Islet of Langerhans (tissue), 1 donor: ENCODE data around the gene PIGU.

Experiments used
- FAIRE-seq: peaks from one replicate; lab custom pipeline; 2011; peaks lifted over from hg19 to GRCh38; lab: Jason Lieb, UNC

PIGU gene

DNA sequence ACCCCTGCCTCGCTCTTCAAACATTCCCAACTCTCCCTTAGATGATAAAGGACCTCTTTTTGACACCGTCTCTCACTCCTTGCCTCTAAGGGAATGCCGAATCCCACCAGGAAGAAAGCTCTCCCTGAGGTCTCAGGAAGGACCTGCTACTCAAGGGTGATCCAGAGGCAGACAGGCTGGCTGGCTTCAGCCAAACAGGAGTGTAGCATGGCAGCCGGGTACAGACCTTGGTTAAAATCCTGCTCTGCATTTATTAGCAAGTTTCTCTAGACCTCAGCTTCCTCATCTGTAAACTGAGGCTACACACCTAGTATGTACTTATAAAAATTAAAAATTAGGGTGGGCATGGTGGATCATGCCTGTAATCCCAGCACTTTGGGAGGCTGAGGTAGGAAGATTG is 101.1 kb downstream of the PIGU start:
- no peak for FAIRE-seq

DNA sequence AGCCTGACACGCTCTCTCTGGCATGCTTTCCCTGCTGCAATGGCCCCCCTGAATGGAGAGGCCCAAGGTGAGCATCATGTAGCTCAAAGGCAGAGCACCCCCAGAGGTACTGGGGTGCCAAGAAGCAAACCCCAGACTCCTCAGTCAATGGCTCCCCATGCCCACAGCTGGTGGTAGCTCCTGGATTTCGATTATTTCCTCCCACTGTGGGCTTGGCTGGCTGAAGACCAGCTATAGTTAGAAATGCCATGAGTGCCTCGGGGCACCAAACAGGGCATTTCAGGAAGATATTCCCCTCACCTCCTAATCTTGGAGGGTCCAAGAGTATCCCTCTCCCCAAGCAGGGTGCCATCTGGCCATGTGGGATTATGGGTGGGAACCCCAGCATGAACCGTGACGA is 101.6 kb downstream of the PIGU start:
- no peak for FAIRE-seq

DNA sequence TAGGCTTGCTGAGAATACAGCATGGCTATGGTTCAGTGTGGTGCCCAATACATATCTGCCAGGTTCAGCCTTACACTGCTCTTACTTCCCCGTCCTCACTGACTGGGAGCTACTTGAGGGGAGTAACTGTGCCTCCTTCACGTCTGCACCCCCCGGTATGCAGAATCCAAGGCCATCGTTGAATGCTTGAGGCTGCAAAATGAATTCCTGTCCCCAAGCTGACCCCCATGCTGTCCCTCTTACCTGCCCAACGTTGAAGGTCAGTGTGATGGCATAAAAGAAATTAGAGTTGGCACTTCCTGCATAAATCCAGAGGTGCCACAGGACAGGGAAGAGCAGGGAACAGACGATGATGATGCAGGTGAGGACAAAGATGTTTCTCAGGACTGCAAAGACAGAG is 102.0 kb downstream of the PIGU start:
- no peak for FAIRE-seq

DNA sequence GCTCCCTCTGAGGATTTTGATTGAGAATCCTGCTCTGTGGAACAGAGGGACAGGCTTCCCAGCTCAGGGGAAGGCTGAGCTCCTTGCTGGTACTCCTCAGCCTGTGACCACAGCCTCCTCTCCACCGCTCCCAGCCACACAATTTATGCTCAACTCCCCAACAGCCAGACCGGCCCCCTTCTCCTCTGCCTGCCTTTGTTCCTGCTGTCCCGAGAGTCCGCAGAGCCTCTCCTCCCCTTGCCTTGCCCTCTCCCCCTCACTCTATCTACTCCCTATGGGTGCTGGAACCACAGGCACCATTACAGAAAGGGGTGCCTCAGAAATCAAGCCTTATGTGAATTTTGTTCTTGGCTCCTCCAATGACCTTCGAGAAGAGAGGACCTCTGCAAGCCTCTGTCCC is 102.5 kb downstream of the PIGU start:
- no peak for FAIRE-seq

DNA sequence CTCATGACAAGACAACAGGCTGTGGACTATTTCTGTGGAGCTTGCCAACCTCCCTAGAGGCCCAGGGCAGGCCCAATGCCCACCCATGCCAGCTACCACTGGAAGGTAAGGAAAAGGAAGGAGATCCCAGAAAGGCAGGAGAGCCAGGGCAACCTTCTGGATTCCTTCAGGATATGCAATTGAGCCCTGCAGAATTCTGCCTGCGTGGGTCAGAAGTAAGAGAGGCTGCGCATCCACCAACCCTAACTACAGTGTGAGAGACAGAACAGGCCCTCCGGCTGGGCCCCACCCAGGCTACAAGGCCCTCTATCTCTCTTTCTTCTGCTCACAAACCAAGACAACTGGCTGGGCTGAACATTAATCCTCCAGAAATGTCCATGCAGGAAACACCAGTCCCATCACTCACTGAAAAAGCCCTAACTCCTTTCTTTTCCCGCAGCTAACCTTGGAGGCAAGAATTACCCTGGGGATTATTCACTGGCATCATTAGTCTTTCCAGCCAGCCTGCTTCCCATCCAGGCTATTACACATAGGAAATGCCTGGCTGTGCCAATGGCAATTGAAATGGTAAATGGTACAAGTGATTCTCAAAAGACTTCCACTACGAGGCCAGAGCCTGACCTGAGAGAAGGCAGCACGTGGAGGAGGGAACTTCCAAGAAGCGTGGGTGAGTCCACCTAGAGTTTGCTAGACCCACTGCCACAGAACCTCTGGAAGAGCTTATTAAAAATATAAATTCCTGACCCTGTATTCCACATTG is 103.2 kb downstream of the PIGU start:
- no peak for FAIRE-seq

DNA sequence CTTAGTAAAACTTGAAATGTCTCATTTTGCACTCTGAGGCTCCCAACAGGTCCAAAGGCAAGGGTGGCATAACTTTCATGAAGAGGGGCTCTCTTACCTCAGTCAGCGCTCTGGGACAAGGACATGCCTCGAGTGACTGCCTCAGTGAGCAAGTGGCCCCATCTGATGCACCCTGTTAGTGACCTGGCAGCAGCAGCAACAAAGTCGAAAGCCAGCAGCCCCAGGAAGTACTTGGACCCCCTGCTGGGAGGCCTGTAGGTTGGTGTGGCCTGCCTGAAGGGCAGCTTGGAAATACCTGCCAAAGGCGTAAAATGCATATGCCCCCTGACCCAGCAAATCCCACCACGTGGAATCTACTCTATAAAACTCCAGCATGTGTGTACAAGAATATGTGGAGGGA is 105.1 kb downstream of the PIGU start:
- FAIRE-seq: no peak

DNA sequence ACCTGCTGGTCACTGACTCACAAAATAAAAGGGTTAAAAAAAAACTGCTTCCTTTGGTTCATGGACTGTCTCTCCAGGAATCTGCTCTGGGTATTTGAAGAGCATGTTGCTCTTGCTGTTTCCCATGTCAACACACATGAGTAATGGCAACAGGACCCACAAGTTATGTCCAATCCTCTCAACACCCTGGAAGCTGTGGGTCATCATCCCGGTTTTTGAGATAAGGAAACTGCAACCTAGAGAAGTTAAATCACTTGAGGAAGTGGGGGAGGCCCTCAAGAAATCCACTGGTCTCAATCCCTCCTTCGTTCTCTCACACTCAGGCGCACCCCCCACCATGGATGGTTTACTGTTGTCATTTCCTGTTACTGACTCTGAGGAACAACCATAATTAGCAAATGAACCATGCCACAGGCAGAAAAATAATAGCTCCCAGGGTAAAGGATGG is 106.0 kb downstream of the PIGU start:
- peak; percentile 96 for FAIRE-seq

DNA sequence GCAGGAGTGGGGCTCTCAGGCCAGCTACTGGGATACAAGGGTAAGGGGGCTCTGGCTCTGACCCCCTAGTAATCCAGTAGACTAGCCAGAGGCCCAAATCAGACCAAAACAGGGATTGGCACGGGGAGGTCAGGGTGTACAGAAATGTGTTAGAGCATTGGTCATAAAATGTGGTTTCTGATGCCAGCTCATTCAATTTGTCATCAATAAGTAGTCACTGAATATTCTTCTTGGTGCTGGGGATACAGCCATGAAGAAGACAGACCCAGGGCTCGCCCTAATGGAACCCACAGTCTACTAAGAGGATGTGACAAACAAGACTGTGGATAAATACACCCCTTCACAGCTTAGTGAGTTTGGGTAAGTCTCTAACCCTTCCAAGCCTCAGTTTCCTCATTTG is 107.3 kb downstream of the PIGU start:
- FAIRE-seq: no peak

DNA sequence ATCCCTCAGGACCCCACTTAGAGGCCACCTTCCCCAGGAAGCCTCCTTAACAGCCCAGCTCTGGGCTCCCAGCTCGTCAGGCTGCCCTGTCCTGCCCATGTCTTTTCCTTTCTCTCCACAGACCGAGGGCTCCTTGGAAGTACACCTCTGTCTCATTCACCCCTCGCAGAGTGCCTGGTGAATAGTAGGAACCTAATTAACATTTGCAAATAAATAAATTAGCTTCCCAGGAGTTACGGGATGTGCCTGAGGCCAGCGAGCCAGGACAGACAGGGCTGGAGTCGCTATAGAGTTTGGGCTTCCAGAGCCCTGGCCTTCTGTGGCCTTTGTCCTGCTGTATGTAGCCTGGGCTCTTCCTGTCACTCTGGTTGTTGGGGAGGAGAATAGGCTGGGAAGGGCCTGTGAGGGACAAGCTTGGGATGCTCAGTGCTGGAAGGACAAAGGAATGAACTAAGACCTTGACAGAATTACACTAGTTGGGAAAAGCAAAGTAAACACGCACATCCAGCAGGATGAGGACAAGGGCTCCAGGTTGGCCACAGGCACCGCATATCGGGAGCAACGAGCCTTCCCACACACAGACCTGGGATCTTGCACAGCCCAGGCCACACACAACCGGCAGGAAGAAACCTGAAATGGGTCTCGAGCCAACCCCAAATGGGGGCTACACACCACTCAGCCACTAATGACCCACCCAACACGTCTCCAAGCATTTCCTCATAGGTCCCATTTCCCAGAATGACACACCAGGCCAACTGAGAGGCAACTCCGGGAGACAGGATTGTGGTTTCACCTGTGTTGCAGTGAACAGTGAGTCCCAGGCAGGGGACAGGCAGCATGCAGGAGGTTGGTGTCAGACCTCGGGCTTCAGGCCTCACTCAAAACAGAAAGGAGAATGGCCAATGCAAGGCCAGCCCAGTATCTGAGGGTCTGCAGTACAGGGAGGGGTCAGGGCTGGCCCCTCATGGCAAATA is 108.7 kb downstream of the PIGU start:
- no peak for FAIRE-seq

DNA sequence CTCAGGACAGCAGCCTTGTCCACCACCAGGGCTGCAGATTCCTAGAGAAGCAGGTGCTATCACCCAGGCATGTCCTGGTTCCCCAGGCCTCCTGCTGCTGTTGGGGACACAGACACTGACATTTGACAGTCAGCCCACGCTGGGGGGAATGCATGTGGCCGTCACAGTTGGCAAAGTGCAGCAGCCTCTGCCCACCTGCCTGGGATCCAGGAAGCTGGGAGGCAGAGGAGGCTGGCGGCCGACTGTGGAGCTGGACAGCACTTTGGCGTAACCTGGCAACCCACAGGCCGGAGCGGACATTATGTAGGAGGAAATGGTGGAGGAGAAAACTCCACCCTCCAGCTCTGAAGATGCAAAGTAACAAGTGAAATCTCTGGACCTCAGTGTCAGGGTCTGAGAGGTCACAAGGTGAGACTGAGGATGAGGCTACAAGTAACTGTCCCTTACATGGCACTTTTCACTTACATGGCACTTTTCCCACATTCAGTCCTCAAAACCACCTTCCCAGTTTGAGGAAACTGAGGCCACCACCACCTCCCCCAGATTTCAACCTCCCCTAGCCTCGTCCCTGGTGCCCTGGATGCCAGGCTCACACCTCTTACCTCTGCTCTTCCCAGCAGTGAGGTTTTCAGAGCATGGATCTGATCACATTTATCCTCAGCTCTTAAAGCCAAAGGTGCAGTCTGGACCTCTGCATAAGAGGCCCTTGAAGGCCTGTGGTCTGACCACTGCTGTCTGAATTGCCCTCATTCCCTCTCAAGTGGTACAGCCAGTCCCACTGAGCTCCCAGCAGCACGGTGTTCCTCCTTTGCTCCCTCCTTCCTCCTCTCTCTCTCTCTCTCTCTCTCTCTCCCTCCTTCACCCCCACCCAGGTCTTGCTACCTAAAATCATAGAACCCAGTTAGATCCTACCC is 109.7 kb downstream of the PIGU start:
- no peak for FAIRE-seq

DNA sequence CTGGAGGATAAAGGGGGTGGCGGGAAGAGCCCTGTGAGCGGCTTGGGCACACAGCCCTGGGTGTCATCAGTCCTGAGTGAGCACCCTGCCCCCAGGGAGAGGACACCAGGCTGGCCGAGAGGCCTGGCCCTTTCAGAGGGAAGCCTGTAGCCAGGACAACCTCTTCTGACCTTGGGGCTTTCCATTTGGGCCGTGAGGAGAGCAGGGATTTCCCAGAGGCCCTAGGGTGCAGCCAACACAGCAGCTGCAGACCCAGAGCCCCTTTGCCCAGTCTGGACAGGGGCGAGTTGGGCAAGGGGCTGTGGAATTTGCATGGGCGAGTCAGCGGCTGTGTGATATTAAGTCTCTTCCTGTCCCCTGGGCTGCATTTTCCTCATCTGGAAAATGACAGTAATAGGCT is 112.1 kb downstream of the PIGU start:
- no peak for FAIRE-seq

DNA sequence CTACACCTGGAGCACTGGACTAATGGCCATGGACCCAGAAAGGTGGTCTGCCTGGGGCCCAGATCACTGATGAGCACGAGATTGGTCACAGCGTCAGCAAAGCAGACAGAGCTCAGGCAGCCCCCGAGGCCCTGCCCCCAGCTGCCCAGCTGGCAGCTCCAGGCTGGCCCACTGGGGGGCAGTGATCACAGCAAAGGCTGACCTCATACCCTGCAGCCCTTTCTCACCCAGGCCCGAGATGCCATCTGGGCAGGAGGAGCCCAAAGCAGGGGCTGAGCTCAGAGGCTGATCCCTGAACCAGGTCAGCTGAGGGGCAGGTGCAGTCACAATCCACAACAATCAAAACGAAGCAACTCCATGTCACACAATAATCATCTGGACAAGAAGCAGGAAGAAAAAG is 114.3 kb downstream of the PIGU start:
- FAIRE-seq: no peak

DNA sequence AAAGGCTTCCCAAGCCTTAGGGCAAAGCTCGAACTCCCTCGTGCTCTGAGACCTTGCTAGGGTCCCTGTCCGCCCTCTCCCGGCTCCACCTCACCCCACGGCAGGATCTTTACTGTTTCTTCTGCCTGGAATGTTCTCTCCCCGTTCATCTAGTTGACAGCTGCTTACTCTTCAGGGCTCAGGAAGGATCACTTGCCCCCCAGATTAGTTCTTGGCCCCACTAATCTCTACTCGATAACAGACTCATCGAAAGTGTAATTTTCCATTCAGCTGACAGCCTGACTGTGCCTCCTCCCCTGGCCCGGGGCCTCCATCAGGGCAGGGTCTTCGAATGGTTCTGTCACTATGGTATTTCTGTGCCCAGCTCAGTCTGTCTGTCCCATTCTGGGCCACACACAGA is 115.2 kb downstream of the PIGU start:
- FAIRE-seq: no peak

DNA sequence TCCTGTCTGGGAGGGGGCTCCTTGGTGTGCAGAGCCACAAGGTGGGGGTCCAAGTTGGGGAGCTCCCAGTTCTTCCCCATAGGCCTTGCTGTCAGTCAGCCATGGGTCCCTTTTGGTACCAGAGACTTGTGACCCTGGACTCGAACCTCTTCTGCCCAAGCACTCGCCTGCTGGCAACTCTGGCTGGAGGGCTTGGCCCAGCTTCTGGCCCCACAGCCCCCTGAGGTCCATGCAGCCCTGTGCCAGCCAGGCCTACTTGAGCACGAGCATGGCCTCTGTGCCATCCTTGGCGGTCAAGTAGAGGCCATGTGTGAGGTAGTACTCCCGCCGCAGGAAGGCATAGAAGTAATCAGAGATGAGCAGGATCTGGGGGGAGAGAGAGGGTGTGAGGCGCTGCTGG is 116.3 kb downstream of the PIGU start:
- no peak for FAIRE-seq

DNA sequence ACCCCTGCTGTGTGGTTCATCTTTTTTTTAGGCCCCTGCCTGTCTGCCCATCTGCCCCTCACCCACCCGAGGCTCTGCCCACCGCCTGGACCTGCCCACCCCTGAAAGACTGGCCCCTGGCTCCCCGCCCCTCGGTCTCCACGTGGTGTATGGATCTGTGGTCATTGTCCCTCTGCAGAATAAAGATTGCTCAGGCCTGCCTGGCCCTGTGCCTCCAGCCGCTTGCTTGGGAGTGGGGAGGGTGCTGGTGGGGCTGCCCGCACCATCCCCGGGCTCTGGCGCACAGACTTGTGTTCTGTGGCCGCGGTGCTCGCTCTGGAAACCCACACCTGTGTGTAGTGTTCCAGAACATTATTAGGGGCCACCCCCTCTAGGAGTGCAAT is 116.8 kb downstream of the PIGU start:
- no peak for FAIRE-seq

DNA sequence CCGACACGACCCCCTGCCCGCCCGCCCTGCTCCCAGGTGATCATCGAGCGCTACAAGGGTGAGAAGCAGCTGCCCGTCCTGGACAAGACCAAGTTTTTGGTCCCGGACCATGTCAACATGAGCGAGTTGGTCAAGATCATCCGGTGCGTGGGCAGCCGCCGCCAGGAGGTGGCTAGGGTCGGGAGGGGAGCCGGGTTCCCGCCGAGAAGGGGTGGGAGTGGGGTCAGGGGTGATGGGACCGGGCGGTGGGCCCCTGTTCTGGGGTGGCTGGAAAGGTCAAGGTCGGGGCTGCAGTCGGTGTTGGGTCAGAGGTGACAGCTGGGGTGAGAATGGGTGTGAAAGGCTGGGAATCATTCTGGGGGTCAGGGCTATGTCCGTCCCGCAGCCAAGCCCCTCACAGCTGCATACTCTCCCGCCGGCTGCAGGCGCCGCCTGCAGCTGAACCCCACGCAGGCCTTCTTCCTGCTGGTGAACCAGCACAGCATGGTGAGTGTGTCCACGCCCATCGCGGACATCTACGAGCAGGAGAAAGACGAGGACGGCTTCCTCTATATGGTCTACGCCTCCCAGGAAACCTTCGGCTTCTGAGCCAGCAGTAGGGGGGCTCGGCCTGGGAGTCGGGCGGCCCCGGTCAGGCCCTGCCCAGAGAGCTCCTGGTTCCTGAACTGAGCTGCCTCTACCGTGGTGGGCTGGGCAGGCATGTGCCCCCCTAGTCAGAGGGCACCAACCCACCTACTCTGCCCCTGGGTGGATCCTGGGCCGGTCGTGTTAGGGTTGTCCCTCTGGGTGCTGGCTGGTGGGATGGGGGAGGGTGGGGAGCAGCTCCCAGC is 117.4 kb downstream of the PIGU start:
- FAIRE-seq: no peak

DNA sequence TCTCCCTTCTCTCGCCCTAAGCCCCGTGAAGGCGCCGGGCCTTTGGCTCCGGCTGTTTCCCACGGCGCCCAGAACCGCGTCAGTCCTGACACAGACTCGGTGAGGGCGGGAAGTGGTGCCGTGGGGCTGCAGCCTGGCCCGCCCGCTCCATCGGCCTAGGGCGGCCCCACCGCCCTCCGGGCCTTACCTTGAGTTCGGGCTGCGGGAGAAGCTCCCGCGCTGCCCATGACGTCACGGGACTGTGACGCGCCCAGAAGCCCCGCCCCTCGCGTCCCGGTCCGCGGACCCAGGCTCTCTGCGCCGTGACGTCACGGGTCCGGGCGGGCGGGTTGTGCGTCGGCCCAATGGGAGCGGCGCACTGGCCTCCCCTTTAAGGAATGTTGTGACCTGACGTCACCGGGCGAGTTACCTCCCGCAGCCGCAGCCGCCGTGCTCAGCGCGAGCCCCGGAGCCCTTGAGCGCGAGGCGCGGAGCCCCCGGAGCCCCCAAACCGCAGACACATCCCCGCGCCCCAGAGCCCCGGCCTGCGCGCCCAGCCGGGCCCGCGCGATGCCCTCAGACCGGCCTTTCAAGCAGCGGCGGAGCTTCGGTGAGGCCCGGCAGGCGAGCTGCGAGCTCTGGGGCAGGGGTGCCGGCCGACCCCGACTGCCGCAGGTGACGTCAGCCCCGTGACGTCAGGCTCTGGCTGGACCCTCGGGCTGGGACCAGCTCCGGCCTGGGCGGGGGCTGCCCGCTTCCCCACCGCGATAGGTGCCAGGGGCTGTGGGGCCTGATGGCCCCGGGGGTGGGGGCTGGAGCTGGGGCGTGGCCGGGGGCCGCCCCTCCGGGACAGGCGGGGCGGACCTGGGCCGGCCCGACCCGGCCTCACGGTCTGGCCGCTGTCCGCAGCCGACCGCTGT is 118.3 kb downstream of the PIGU start, which contains the start of gene MAP1LC3A:
TSS of gene MAP1LC3A (plus strand) at position 399 of the 899 bp plus-strand sequence. CDS start at position 550, 151 bp downstream.
- no peak for FAIRE-seq

DNA sequence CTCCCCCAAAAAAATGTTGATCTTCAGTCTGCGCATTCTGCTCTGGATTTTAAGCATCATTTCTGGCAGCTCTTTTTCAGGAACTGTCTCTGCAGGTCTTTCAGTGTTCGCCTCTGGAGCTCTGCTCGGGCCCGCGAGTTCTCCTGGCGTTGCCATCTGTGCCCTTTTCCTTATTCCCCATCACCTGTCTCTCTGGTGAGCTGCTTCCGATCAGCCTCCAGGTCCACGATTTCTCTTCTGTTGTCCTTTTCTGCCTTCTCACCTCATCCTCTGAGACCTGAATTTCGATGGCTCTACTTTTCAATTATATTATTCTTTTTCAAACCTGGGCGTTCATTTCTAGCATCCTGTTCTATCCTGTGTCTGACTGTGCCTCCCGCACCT is 119.0 kb downstream of the PIGU start:
- FAIRE-seq: no peak

DNA sequence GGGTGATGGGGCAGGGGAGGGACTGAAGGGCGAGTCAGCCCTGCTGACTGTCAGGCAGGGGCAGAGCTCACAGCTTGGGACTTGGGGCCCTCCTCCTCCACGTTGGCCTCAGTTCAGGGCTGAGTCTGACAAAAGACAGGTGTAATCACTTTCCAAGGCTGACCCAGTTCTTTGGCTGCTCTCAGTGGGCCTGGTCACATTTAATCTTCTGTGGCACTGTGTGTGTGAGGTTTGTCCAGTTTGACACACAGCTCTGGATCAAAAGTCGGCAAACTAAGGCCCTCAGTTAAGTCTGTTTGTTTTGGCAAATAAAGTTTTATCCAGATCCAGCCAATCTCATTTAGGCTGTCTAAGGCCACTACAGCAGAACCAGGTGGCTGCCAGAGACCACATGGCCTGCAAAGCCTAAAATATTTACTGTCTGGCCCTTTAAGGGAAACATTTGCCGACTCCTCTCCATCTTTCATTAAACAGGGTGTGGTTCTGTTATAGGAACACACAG is 123.5 kb downstream of the PIGU start:
- FAIRE-seq: no peak

DNA sequence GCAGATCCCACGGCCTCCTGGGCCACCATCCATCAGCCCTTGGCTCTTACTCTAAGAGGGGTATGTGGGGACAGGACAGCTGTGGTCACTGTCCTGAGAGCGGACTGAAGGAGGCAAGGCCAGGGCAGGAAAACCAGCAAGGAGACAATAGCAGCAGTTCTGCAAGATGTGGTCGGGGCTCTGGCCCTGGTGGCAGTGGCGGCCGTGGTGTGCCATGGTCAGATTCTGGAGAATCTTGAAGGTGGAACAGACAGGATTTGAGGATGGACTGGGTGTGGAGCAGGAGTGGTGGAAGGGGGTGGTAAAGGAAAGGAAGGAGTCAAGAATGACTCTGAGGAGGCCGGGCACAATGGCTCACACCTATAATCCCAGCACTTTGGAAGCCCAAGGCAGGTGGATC is 124.3 kb downstream of the PIGU start:
- FAIRE-seq: no peak
